ENCODE data around the gene TLR10. TPM values are rescaled to one million over a fixed set of nuclear protein-coding genes. Genes with fewer than 3 reads are reported as not detected.
A peak's percentile ranks its signal among the peaks of the same experiment; 100 is the strongest.
"Not testable (repeated sequence)": the region's sequence is repeated elsewhere in the genome, so short reads cannot be mapped to it uniquely, and the experiment has no call there.

The TLR10 gene
- total and polyA plus RNA-seq, 5 donors = 0.06 TPM; not detected in 4

DNA sequence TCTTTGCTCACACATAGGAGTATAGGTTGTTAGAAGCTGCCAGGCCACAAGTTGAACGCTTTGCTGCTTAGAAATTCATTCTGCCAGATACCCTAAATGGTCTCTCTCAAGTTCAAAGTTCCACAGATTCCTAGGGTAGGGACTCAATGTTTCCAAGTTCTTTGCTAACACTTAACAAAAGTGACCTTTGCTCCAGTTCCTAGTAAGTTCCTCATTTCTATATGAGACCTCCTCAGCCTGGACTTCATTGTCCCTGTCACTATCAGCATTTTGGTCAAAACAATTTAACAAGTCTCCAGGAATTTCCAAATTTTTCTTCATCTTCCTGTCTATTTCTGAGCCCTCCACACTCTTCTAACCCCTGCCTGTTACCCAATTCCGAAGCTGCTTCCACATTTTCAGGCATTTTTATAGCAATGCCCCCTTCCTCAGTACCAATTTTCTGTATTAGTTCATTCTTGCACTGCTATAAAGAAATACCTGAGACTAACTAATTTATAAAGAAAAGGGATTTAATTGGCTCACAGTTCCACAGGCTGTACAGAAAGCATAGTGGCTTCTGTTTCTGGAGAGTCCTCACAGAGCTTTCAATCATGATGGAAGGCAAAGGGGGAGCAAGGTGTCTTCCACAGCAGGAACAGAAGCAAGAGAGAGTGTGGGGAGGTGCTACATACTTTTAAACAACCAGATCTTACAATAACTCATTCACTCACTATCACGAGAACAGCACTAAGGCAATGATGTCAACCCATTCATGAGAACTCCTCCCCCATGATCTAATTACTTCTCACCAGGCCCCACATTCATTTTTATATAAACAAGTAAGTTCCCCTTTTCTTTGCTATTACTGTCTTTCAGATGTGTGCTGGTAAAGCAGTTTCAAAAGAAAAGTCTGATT, 33.3 kb upstream of the TLR10 start:
- WGBS = 55% methylated on average over 3 of the region's 3 CpGs
- Histone ChIP-seq H3K27ac (ENCODE audit: low read length) (no peak overlapping the region), H3K4me3 (ENCODE audit: low read length) (no peak overlapping the region), H3K9me3 (ENCODE audit: control insufficient read depth, low read length) (no peaks in the 10 kb centered on the region), H3K4me1 (ENCODE audit: control insufficient read depth, insufficient read depth, low read length) (no peaks in the 10 kb centered on the region), H3K27me3 (ENCODE audit: control insufficient read depth, insufficient read depth) (no peaks in the 10 kb centered on the region)
- ATAC-seq = peak; percentile 47 to 56
- DNase-seq = no peak
- intact Hi-C loops (cut with DNase I) = no loop called here

DNA sequence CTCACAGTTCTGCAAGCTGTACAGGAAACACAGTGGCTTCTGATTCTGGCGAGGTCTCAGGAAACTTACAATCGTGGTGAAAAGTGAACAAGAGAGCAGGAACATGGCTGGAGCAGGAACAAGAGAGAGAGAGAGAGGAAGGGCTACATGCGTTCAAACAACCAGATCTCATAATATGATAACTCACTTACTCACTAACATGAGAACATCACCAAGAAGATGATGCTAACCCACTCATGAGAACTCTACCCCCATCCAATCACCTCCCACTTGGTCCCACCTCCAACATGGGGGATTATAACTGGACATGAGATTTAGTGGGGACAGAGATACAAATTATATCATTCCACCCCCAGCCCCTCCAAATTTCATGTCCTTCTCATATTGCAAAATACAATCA, 31.6 kb upstream of the TLR10 start:
- no peak for DNase-seq
- no peak for ATAC-seq
- no peaks in the 10 kb centered on the region for H3K9me3 ChIP-seq (ENCODE audit: control insufficient read depth, low read length)
- no peaks in the 10 kb centered on the region for H3K4me1 ChIP-seq (ENCODE audit: control insufficient read depth, insufficient read depth, low read length)
- no peaks in the 10 kb centered on the region for H3K27me3 ChIP-seq (ENCODE audit: control insufficient read depth, insufficient read depth)
- no peak overlapping the region for H3K4me3 ChIP-seq (ENCODE audit: low read length)
- H3K27ac ChIP-seq (ENCODE audit: low read length) = no peak overlapping the region
- WGBS = 54% methylated on average over 3 of the region's 3 CpGs
- intact Hi-C loops (cut with DNase I) = no loop called here

- Histone ChIP-seq H3K27me3 (ENCODE audit: control insufficient read depth, insufficient read depth) (no peaks in the 10 kb centered on the region), H3K9me3 (ENCODE audit: control insufficient read depth, low read length) (no peaks in the 10 kb centered on the region), H3K4me1 (ENCODE audit: control insufficient read depth, insufficient read depth, low read length) (no peaks in the 10 kb centered on the region), H3K27ac (ENCODE audit: low read length) (no peak overlapping the region), H3K4me3 (ENCODE audit: low read length) (no peak overlapping the region)
- intact Hi-C loops (cut with DNase I) = no loop called here
- 84% methylated on average over 6 of the region's 6 CpGs for WGBS
- ATAC-seq (no peak), DNase-seq (no peak)
These were observed 28.5 kb upstream of the TLR10 start for GRCh38 chr4:38811297-38811696.

DNA sequence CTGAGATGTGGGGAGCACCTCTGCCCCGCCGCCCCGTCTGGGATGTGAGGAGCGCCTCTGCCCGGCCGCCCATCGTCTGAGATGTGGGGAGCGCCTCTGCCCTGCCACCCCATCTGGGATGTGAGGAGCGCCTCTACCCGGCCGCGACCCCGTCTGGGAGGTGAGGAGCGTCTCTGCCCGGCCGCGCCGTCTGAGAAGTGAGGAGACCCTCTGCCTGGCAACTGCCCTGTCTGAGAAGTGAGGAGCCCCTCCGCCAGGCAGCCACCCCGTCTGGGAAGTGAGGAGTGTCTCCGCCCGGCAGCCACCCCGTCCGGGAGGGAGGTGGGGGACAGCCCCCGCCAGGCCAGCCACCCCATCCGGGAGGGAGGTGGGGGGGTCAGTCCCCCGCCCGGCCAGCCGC, 24.7 kb upstream of the TLR10 start:
- H3K27me3 ChIP-seq (ENCODE audit: control insufficient read depth, insufficient read depth); ATAC-seq; H3K4me1 ChIP-seq (ENCODE audit: control insufficient read depth, insufficient read depth, low read length); H3K4me3 ChIP-seq (ENCODE audit: low read length); H3K9me3 ChIP-seq (ENCODE audit: control insufficient read depth, low read length); intact Hi-C loops (cut with DNase I); DNase-seq; H3K27ac ChIP-seq (ENCODE audit: low read length): not testable (repeated sequence)
- WGBS = 95% methylated on average over 29 of the region's 29 CpGs

DNA sequence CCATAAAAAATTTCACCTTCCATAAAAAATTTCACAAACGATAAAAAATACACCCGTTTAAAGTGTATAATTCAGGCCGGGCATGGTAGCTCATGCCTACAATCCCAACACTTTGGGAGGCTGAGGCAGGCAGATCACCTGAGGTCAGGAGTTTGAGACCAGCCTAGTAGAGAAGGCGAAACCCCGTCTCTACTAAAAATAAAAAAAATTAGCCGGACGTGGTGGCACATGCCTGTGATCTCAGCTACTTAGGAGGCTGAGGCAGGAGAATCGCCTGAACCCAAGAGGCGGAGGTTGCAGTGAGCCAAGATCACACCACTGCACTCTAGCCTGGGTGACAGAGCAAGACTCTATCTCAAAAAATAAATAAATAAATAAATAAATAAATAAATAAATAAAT, 23.5 kb upstream of the TLR10 start:
- not testable (repeated sequence) for DNase-seq; H3K27ac ChIP-seq (ENCODE audit: low read length)
- 93% methylated on average over 9 of the region's 9 CpGs for WGBS

DNA sequence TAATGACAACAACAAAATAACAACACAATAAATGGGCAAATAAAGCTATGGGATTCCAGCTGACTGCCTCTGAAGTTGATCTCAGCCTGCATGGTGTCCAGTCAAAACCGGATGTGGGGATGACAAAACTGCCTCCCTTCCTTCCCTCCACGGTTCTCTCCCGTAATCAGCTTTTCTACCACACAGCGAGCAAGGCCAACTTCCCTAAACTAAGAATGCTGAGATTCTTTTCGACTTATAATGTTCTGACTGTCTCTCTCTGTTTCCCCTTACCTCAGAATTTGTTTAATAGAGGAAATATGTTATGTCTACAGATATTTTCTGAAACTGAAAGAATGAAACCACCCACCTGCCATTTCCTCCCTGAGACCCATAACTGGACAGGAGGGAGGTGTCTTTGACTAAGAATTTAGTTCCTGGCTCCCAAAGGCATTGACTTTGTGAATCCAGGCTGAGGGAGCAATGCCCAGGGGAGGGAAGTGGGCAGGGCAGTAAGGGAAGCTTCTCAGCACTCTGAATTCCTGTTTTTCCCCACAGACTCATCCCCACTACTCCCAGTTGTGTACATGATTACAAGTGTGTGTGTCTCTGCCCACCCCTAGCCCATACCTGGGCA, 22.8 kb upstream of the TLR10 start:
- Histone ChIP-seq H3K27me3 (ENCODE audit: control insufficient read depth, insufficient read depth) (no peaks in the 10 kb centered on the region), H3K27ac (ENCODE audit: low read length) (no peak overlapping the region), H3K4me1 (ENCODE audit: control insufficient read depth, insufficient read depth, low read length) (peaks cover 2% of the 10 kb centered on the region), H3K9me3 (ENCODE audit: control insufficient read depth, low read length) (no peaks in the 10 kb centered on the region), H3K4me3 (ENCODE audit: low read length) (peak overlapping the region; percentile 44)
- WGBS = 22% methylated on average over 5 of the region's 5 CpGs
- intact Hi-C loops (cut with DNase I) = no loop called here
- peak in 2 of 3 donors; percentile 51 to 52 for DNase-seq
- ATAC-seq = peak; percentile 79 to 84

More for the DNA sequence above, 23.5 kb upstream of the TLR10 start:
- H3K4me1 ChIP-seq (ENCODE audit: control insufficient read depth, insufficient read depth, low read length); intact Hi-C loops (cut with DNase I); ATAC-seq; H3K4me3 ChIP-seq (ENCODE audit: low read length); H3K9me3 ChIP-seq (ENCODE audit: control insufficient read depth, low read length); H3K27me3 ChIP-seq (ENCODE audit: control insufficient read depth, insufficient read depth): not testable (repeated sequence)

DNA sequence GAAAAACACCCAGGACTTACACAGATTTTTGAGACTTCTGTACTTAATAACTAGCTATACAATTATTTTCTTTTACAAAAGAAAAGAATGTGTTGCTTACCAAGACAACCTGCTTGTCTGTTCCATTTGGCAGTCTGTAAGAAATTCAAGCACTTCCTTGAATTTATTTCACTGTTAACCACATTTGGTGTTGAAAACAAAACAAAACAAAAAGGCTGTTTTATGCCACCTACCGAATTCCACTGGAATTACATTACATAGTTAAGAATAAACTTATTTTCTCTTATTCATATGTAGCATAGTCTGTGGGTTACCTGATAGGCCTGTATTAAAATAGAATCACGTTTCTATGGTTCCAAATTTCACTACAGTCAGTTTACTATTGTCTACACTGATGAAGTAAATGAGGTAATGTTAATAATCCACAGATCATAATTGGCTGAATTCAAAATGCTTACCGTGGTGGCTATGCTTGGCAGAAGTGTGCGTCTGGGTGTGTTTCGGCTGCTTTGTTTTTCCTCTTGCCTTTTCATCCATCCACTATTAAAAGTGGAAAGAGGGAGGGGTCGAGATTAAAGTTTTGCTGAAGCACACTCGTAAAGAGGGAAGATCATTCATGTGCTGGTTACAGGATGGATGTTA, 22.0 kb upstream of the TLR10 start, which contains the start of gene TLR1:
TSS of gene TLR1 (minus strand) at position 138 of the 642 bp plus-strand sequence. CDS start 5,960 bp downstream, outside the sequence.
- Histone ChIP-seq H3K4me1 (ENCODE audit: control insufficient read depth, insufficient read depth, low read length) (peaks cover 2% of the 10 kb centered on the region), H3K4me3 (ENCODE audit: low read length) (peak within 1 kb of the TSS; percentile 44), H3K27ac (ENCODE audit: low read length) (peak within 1 kb of the TSS; percentile 50), H3K27me3 (ENCODE audit: control insufficient read depth, insufficient read depth) (no peaks in the 10 kb centered on the region), H3K9me3 (ENCODE audit: control insufficient read depth, low read length) (no peaks in the 10 kb centered on the region)
- WGBS = 27% methylated on average over 7 of the region's 7 CpGs
- intact Hi-C loops (cut with DNase I) = no loop called here
- DNase-seq = no peak
- ATAC-seq = peak; percentile 53 to 63

DNA sequence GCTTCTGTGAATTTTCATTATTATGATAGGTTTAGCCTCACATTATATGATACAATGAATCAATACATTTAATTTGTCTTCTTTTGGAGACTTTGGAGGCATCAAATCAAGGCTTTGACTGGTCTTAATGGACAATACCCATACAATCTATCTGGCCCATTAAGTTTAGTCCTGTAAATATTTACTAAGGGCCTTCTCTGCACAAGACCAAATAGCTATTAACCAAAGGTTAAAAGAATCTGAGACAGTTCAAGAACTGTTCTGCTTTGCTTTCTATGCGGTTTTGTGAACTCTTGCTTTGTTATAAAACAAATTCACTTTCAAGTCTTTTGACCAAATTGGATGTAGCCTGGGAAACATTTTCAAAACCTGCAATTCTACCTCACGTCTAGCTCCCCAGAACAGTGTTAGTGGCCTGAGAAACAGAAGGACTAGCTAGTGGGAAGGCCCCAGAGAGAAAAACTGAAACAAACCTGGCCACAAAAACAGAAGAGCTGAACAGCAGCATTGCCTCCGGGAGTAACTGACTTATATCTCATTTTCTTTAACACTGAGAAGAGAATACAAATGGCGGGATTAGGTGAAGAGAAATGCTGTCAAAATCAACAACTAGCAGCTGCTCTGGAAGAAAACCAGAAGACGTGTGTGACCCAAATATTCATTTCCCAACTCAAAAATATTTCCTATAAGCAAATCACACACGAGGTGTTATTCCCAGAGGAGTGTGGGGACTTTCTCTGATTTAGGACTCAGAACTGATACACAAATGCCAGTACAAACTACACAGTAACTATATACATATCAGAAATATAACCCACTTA, 21.3 kb upstream of the TLR10 start:
- intact Hi-C loops (cut with DNase I) = no loop called here
- peaks cover 2% of the 10 kb centered on the region for H3K4me1 ChIP-seq (ENCODE audit: control insufficient read depth, insufficient read depth, low read length)
- ATAC-seq (no peak), DNase-seq (no peak)
- H3K9me3 ChIP-seq (ENCODE audit: control insufficient read depth, low read length) = no peaks in the 10 kb centered on the region
- H3K4me3 ChIP-seq (ENCODE audit: low read length) = peak overlapping the region; percentile 38
- 41% methylated on average over 6 of the region's 6 CpGs for WGBS
- no peak overlapping the region for H3K27ac ChIP-seq (ENCODE audit: low read length)
- H3K27me3 ChIP-seq (ENCODE audit: control insufficient read depth, insufficient read depth) = no peaks in the 10 kb centered on the region

DNA sequence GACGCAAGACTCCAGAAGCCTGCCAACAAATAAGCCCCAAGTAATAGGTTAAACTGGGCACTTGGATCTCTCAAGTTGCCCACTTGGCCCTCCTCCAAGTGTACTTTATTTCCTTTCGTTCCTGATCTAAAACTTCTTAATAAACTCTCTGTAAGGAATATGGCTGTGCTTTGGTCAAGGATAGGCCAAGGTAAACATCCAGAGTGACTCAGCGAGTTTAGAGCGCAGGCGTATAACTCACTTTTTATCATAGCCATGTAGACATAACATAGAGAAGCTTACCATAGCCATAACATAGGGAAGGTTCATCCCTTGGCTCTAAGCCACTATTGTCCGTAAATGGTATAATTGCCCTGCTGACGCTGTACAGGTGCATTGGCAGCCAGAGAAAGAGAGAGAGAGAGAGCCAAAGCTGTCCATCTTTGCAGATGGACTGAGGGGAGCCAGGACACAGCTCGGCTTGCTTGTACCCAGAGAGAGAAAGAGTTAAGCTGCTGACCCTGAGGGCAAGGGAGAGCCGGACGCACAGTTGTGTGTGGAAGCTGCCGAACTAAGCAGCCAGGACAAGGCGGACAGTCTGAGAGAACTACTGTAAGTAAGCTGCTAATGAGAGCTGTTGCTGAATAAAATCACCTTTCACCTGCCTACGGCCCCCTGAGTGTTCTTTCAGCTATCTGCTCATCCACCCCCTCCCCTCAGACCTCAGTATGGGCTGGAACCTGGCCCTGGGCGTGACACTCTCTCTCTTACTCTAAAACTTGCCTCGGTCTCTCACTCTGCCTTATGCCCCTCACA, 20.0 kb upstream of the TLR10 start:
- Histone ChIP-seq H3K9me3 (ENCODE audit: control insufficient read depth, low read length) (no peaks in the 10 kb centered on the region), H3K27ac (ENCODE audit: low read length) (no peak overlapping the region), H3K4me3 (ENCODE audit: low read length) (no peak overlapping the region), H3K27me3 (ENCODE audit: control insufficient read depth, insufficient read depth) (no peaks in the 10 kb centered on the region), H3K4me1 (ENCODE audit: control insufficient read depth, insufficient read depth, low read length) (peaks cover 2% of the 10 kb centered on the region)
- ATAC-seq (no peak), DNase-seq (no peak)
- 94% methylated on average over 15 of the region's 15 CpGs for whole genome bisulfite sequencing
- intact Hi-C loops (cut with DNase I) = no loop called here

DNA sequence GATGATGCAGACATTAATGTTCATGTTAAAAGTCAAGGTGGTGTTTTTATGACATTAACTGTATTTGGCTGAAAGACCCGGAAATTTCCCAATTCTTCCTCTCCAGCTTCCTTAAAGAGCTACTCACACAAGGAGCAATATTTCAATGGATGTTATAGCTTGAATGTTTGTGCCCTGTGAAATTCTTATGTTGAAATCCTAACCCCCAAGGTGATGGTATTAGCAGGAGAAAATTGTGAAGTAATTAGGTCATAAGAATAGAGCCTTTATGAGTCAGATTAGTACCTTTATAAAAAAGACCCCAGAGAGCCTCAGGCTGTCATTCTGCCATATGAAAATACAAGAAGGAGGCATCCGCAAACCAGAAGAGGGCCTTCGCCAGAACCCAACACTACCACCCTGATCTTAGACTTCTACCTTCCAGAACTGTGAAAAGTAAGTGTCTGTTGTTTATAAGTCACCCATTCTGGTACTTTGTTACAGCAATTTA, 18.2 kb upstream of the TLR10 start:
- Histone ChIP-seq H3K27ac (ENCODE audit: low read length) (no peak overlapping the region), H3K27me3 (ENCODE audit: control insufficient read depth, insufficient read depth) (no peaks in the 10 kb centered on the region), H3K4me1 (ENCODE audit: control insufficient read depth, insufficient read depth, low read length) (peaks cover 2% of the 10 kb centered on the region), H3K9me3 (ENCODE audit: control insufficient read depth, low read length) (no peaks in the 10 kb centered on the region), H3K4me3 (ENCODE audit: low read length) (no peak overlapping the region)
- WGBS = 87% methylated on average over 3 of the region's 3 CpGs
- intact Hi-C loops (cut with DNase I) = no loop called here
- no peak for ATAC-seq
- DNase-seq = no peak
